IPS DF 19.7 (cell line): ENCODE data around the gene ZNF785.
"Not testable (repeated sequence)": the region's sequence is repeated elsewhere in the genome, so short reads cannot be mapped to it uniquely, and the experiment has no call there.

Experiments used
- DNase-seq: peaks from one replicate; pipeline ENCODE4 v3.0.0-alpha.2; 2013; ENCODE audit warnings: low read depth, low spot score

The ZNF785 gene

DNA sequence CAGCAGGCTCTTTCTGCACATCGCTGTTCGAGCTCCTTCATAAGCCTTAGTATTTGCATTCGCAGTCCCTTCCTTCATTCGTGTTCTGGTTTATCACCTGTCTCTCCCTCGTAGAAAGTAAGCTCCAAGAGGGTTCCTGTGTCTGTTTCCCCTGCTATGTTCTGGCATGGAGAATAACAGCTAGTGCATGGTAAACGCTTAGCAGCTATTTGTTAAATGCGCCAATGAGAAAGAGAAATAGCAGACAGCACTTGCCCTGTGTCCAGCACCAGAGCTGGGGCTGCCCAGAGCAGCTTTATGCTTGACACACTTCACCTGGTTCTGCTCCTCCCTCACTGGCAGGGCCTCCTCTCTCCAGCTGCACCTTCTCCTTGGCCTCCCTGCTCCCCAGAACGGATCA, 19.5 kb downstream of the ZNF785 start:
- no peak for DNase-seq

DNA sequence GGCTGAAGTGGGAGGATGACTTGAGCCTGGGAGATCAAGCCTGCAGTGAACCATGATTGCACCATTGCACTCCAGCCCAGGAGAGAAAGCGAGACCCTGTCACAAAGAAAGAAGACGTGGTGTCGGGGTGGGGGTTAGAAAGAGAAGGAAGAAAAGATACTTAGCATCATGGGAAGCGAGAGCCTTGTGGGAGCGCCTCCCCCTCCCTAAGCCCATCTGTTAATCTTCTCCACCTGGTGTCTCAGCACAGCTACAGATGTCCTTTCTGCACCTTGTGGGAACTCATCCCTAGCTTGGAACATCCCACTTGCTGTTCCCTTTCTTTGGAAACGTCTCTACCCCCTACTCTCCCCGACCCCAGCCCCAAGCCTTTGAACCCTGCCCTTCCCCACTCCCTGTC, 20.0 kb downstream of the ZNF785 start:
- no peak for DNase-seq

DNA sequence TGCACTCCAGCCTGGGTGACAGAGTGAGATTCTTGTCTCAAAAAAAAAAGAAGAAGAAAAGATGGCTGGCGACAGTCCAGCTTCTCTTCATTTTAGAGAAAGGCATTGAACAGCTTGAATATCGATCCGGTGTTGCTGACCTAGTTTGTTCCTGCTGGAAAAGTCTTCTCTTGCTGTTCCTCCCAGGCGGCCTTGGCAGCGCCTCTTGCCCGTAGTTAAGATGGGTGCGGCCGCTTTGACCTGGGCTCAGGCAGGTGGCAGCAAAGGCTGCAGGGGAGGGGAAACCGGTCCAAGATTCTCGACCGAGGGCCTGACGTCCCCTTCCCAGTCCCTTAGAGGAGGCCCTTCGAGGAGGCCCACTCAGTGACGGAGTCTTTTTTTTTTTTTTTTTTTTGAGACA, 23.5 kb downstream of the ZNF785 start:
- DNase-seq = no peak

DNA sequence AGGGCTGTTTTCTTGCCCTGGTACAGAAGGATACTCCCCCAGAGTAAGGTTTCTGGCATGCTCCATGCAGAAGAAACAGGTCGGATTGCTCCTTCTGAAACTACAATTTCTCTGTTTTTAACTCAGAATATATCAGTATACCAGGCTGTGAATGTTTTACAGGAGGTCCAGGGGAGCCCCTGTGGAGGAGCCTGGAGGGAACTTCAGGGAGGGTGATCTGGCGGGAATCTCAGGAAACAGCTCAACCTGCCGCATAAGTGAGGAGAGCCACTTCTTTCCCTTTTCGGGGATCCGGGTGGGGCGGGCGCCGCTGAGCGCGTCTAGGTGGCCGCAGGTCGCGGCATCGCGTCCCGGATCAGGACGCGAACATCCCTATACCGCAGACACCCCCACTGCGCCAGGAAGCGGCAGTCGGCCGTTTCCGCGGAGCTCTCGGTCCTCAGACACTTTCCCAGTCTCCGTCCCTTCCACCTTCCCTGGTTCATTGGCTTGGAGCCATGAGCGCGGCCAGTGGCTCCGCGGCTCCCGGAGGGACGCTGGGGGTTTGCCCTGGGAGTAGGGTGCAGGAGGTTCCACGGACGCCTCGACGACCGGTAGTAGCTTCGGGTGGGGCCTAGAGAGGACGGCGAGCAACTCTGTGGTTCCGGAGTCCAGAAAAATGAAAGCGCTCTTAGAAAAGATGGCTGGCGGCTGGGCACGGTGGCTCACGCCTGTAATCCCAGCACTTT, 24.2 kb downstream of the ZNF785 start:
- no peak for DNase-seq

DNA sequence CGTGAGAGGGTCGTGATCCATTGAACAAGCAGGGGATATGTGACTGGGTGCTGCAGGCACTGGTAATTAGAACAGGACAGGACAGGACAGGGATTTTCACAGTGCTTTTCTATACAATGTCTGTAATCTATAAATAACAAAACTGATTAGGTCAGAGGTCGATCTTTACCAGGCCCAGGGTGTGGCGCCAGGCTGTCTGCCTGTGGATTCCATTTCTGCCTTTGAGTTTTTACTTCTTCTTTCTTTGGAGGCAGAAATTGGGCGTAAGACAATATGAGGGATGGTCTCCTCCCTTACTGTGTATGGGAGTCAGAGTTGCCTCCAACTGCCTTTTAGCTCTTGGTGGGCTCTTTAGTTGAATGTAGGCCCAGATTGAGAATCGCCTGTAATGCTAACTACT, 25.8 kb downstream of the ZNF785 start:
- DNase-seq = no peak

DNA sequence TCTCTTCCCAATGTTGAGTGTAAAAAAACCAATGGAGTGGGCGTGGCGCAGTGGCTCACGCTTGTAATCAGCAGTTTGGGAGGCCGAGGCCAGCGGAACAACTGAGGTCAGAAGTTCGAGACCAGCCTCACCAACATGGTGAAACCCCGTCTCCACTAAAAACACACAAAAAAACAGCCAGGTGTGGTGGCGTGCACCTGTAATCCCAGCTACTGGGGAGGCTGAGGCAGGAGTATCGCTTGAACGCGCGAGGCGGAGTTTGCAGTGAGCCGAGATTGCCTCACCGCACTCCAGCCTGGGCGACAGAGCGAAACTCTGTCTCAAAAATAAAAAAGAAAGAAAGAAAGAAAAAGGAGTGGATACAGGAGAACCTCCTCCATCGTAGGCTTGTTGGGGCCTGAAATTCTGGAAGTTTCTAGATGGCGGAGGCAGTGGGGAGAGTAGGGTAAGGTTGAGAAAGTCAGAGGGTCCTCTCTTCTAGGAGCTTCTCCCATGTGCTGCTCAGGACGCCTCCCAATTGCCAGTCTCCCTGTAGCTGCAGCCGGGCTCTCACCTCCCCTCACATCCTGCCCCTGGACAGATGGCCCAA, 26.6 kb downstream of the ZNF785 start:
- DNase-seq = no peak

- DNase-seq = peak; percentile 91
Measured at GRCh38 chr16:30557957-30558788, 27.3 kb downstream of the ZNF785 start, which contains the start of gene ZNF764. TSS of gene ZNF764 (minus strand) at chr16:30558374. CDS start at chr16:30558182, 192 bp downstream.

DNA sequence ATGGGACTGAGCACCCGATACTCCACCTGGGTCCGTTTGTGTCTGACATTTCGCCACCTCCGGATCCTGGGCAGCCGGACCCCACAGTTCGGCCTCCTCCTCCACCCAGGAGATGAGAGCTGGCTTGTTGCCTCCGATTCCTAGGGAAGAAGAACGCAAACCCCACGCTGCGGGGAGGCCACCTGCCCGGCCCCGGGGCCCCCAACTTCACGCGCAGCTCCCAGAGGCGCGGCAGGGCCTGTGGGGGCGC, 27.9 kb downstream of the ZNF785 start:
- DNase-seq = no peak

DNA sequence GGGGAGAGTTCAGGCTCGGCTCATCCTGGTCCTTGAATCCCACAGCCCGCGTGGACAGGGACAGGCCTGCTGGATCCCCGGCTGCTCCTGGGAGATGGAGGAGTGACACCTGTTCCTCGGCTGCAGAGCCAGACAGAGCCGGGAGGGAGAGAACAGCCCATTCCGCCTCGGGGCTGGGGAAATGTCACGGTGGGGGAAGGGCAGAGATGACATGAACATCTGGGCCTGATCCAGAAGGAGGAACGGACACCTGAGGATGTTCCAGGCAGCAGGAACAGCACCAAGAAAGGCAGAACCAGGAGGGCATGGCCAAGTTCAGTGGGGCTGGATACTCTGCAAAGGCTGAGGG, 29.4 kb downstream of the ZNF785 start:
- DNase-seq = no peak

- no peak for DNase-seq
Measured at GRCh38 chr16:30555315-30556124, 30.0 kb downstream of the ZNF785 start.

- no peak for DNase-seq
Measured at GRCh38 chr16:30554557-30555314, 30.8 kb downstream of the ZNF785 start.

DNA sequence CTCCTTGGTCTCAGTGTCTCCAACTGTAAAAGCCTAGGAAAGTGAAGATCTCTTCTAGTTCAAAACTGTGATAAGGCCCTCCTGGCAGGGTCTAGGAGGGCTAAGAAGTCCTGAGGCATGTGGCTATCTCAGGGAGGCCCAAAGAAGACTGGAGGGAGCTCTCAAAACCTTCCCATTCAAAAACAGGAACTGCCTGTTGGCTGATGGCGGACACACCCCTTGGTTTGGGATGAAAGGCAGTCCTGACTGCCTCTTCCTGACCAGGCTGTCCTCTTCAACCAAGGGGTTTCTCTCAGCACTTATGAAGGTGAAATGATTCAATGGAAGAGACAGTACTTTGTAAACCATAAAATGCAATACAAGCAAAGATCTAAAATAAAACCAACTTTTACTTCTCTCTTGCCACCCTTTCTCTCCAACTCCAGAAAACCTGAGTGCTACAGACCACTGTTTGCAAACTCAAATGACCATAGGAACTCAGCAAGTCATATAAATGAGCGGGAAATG, 32.1 kb downstream of the ZNF785 start:
- no peak for DNase-seq

DNA sequence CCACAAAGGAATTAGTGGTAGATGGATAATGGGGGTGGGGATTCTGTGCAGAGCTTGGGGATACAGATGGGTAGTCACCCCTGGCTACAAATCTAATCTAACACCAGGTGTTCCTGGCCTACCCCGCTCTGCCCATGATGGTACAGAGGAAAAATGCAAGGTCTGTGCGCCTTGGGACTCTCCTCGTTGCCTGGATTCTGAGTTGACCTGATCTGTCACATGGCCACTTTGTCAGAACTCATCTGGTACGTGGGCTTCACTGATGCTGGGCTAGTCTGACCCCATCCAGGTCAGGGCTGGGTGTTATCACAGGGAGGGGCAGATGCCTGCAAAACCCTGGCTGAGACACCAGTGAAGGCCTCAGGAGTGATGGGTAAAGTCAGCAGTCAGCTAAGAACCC, 32.5 kb downstream of the ZNF785 start:
- no peak for DNase-seq

DNA sequence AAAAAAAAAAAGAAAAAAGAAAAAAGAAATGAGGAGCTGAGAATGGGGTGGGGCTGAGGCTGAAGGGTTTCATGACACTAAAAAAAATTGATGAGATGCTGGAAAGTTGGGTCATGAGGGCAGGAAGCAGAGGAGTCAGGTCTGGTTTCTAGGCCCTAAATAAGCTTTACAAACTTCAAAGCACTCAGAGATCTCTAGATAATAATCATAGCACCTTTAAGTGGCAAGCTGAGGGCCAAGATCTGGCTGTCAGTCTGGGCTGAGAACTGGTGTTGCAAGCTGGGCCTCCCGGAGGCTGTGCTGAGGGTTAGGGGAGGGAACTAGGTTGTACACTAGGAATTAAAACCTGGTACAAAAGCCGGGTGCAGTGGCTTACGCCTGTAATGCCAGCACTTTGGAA, 33.7 kb downstream of the ZNF785 start:
- DNase-seq = no peak

GRCh38 chr16:30548416-30549253, 36.9 kb downstream of the ZNF785 start:
- no peak for DNase-seq

DNA sequence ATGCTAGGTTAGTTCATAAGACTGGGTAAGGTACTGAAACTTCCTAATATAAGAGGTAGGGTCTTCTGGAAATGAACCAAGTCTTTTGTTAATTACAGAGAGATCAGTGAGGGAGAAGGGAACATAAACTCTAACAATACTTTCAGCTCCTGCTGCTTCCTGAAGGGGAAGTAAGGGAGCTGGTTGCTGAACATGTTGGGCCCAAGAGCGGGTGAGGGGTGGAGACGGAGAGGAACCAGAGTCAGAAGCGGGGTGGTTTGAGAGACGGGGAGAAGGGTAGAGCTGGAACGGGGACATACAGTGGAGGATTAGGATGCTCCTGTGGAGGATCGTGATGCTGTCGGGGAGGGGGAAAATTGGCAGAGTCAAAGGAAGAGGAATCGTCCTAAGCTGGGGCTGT, 39.4 kb downstream of the ZNF785 start:
- no peak for DNase-seq

DNA sequence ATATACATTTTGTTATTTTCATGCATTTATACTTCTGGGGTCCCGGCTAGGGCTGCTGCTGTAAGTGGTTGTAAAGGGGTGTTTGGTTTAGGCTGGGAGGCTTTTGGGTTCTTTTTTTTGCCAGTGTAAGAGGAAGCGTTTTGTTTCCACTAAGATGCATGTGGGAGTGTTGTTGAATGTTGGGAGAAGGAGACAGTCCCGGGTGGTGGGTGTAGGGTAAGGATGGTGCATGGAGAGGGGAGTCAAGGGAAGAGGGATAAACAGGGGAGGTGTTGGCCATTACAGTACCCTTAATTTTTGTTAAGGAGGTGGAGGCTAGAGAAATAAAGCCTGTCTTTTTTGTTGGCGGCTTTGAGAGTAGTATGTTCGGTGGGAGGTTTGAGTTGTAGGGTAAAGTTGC, 42.4 kb downstream of the ZNF785 start:
- no peak for DNase-seq

DNA sequence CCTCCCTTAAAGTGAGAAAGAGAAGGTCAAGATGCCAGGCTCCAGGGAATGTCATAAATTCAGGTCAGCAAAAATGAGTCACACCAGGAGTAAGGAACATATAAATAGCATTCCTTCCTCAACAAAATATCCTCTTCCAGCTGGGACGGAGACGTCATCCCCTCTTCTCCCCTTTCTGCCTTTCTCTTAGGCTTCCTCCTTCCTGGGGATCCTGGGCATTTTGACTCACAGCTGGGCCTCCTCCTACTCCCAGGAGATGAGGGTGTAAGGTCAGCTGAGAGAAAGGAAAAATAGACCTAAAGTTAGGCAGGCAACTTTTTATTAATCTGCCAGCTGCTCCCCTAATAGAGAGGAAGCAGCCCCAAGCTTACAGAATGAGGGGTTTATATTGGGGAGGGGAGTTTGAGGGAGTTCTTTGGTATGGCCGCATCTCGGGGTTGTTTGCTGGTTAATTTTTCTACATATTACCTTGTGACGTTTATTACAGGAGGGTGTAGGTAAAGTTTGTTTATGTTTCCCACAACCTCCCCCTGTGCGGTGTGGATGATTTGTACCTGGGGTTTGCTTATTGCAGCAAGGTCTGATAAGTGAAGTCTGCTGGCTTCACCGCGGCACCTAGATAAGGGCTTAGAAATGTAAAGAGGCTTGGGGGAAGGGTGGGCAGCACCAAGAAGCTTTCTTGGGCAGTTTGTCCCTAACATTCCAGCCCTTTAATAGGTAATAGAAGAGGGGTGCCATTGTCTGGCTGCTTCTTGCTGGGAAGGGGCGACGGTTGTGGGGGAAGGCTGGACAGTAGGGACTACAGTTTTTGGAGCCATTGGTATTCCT, 43.8 kb downstream of the ZNF785 start:
- DNase-seq = no peak

- not testable (repeated sequence) for DNase-seq
Measured at GRCh38 chr16:30540916-30541464, 44.5 kb downstream of the ZNF785 start.
